ENCODE data around the gene TPP1.

- TF ChIP-seq CTCF (IDR thresholded peaks at IDR 0.05; ENCODE audit: low read depth, low read length) (no peak), POLR2A (IDR thresholded peaks at IDR 0.05; ENCODE audit: extremely low read depth, insufficient read length) (no peak), MYC (IDR thresholded peaks at IDR 0.05; ENCODE audit: low read depth, low read length) (no peak), MAX (IDR thresholded peaks at IDR 0.05; ENCODE audit: low read depth, low read length) (no peak)
Measured at GRCh38 chr11:6625832-6626420, 6.7 kb upstream of the TPP1 start.

Measured in NB4 (cell line).